Astrocyte (in vitro differentiated cells and primary cell): Measurements from ENCODE around the gene MEGF6. TPM values are rescaled to one million over a fixed set of nuclear protein-coding genes. Genes with fewer than 3 reads are reported as not detected.

Experiments
- DNase-seq: peaks from one replicate; pipeline ENCODE4 v3.0.0-alpha.2; 2010; ENCODE audit warnings: low read depth
- FAIRE-seq: peaks from 2 replicates; lab custom pipeline; 2011; peaks lifted over from hg19 to GRCh38; lab: Jason Lieb, UNC
- H2AFZ ChIP-seq: 2 replicates; pipeline ENCODE4 v1.6.0; 2012; ENCODE audit warnings: low read depth, low read length, inconsistent platforms
- H3K27ac ChIP-seq: 2 replicates; pipeline ENCODE4 v1.5.1; 2011; ENCODE audit warnings: low read depth, low read length, inconsistent platforms
- H3K27me3 ChIP-seq: 2 replicates; pipeline ENCODE4 v1.6.0; 2011; ENCODE audit warnings: low read length, inconsistent platforms; ENCODE audit not compliant: insufficient read depth
- H3K36me3 ChIP-seq: 2 replicates; pipeline ENCODE4 v1.5.1; 2011; ENCODE audit warnings: low read length, inconsistent platforms; ENCODE audit not compliant: insufficient read depth
- H3K4me1 ChIP-seq: 2 replicates; pipeline ENCODE4 v1.5.1; 2011; ENCODE audit warnings: low read length, inconsistent platforms; ENCODE audit not compliant: insufficient read depth
- H3K4me2 ChIP-seq: 2 replicates; pipeline ENCODE4 v1.6.0; 2012; ENCODE audit warnings: low read length, inconsistent platforms
- H3K4me3 ChIP-seq: 2 replicates; pipeline ENCODE4 v1.5.1; 2011; ENCODE audit warnings: low read depth, mild to moderate bottlenecking, low read length, inconsistent platforms; ENCODE audit not compliant: insufficient read depth
- H3K79me2 ChIP-seq: 2 replicates; pipeline ENCODE4 v1.6.0; 2012; ENCODE audit warnings: mild to moderate bottlenecking, low read length, inconsistent platforms; ENCODE audit not compliant: insufficient read depth
- H3K9ac ChIP-seq: 2 replicates; pipeline ENCODE4 v1.6.0; 2012; ENCODE audit warnings: mild to moderate bottlenecking, low read length, inconsistent platforms
- H3K9me3 ChIP-seq: 2 replicates; pipeline ENCODE4 v1.5.1; 2012; ENCODE audit warnings: low read depth, mild to moderate bottlenecking, low read length, inconsistent platforms; ENCODE audit not compliant: insufficient read depth
- H4K20me1 ChIP-seq: 2 replicates; pipeline ENCODE4 v1.6.0; 2012; ENCODE audit warnings: low read length, inconsistent platforms; ENCODE audit not compliant: insufficient read depth
- H3K27ac Mint-ChIP-seq: one replicate; pipeline ENCODE4 v1.8.0; 2021; ENCODE audit warnings: mild to moderate bottlenecking, mixed read lengths; ENCODE audit not compliant: unreplicated experiment
- H3K27me3 Mint-ChIP-seq: one replicate; pipeline ENCODE4 v1.8.0; 2021; ENCODE audit warnings: low read depth, mixed read lengths; ENCODE audit not compliant: unreplicated experiment
- H3K36me3 Mint-ChIP-seq: one replicate; pipeline ENCODE4 v1.8.0; 2021; ENCODE audit warnings: low read depth, mixed read lengths; ENCODE audit not compliant: unreplicated experiment
- H3K4me1 Mint-ChIP-seq: one replicate; pipeline ENCODE4 v1.8.0; 2021; ENCODE audit warnings: low read depth, mixed read lengths; ENCODE audit not compliant: unreplicated experiment
- H3K4me3 Mint-ChIP-seq: one replicate; pipeline ENCODE4 v1.8.0; 2021; ENCODE audit warnings: mild to moderate bottlenecking, moderate library complexity, mixed read lengths; ENCODE audit not compliant: unreplicated experiment
- H3K9me3 Mint-ChIP-seq: one replicate; pipeline ENCODE4 v1.8.0; 2021; ENCODE audit warnings: mild to moderate bottlenecking, mixed read lengths; ENCODE audit not compliant: unreplicated experiment
- CTCF ChIP-seq: IDR thresholded peaks from 2 replicates; pipeline ENCODE4 v1.5.1; 2011; ENCODE audit warnings: low read depth, mild to moderate bottlenecking, inconsistent platforms, low read length, moderate library complexity; ENCODE audit not compliant: insufficient read depth
- EZH2 ChIP-seq: IDR thresholded peaks from 2 replicates; pipeline ENCODE4 v1.6.1; 2012; ENCODE audit warnings: mild to moderate bottlenecking, low read length, inconsistent platforms; ENCODE audit not compliant: insufficient read depth
- total RNA-seq: library from RNA; stranded (reverse); gene quantifications from 2 replicates; pipeline ENCODE4 v1.2.1, GENCODE V29; 2021

MEGF6 gene
- total RNA-seq, 1 donor from 2014 or later = 14.8 TPM

- H3K9me3 Mint-ChIP-seq = no peaks in the 10 kb centered on the region
- H3K79me2 ChIP-seq = no peaks in the 10 kb centered on the region
- peaks cover 8% of the 10 kb centered on the region for H3K4me1 Mint-ChIP-seq
- peaks cover 10% of the 10 kb centered on the region for H3K4me1 ChIP-seq
- H3K27me3 ChIP-seq = no peaks in the 10 kb centered on the region
- H3K9ac ChIP-seq = no peak overlapping the region
- FAIRE-seq (no peak), DNase-seq (no peak)
- no peaks in the 10 kb centered on the region for H4K20me1 ChIP-seq
- H2AFZ ChIP-seq = no peak overlapping the region
- H3K4me3 Mint-ChIP-seq = no peak overlapping the region
- no peaks in the 10 kb centered on the region for H3K36me3 ChIP-seq
- H3K27ac Mint-ChIP-seq = no peak overlapping the region
- H3K27ac ChIP-seq = no peak overlapping the region
- no peak overlapping the region for H3K4me3 ChIP-seq
- TF ChIP-seq EZH2 = no peak
- no peak for TF ChIP-seq CTCF
- peaks cover 8% of the 10 kb centered on the region for H3K27me3 Mint-ChIP-seq
- H3K9me3 ChIP-seq = no peaks in the 10 kb centered on the region
- H3K36me3 Mint-ChIP-seq = no peaks in the 10 kb centered on the region
- no peak overlapping the region for H3K4me2 ChIP-seq
Measured at GRCh38 chr1:3466366-3467075, 144.8 kb downstream of the MEGF6 start.

GRCh38 chr1:3465935-3466321, 145.4 kb downstream of the MEGF6 start:
- H3K27ac ChIP-seq = no peak overlapping the region
- H3K4me3 Mint-ChIP-seq = no peak overlapping the region
- DNase-seq = no peak
- H3K9ac ChIP-seq = no peak overlapping the region
- H4K20me1 ChIP-seq = no peaks in the 10 kb centered on the region
- H3K27me3 Mint-ChIP-seq = peaks cover 8% of the 10 kb centered on the region
- no peaks in the 10 kb centered on the region for H3K9me3 Mint-ChIP-seq
- H3K4me3 ChIP-seq = no peak overlapping the region
- no peak for FAIRE-seq
- no peaks in the 10 kb centered on the region for H3K36me3 ChIP-seq
- no peaks in the 10 kb centered on the region for H3K9me3 ChIP-seq
- no peaks in the 10 kb centered on the region for H3K27me3 ChIP-seq
- peaks cover 8% of the 10 kb centered on the region for H3K4me1 ChIP-seq
- H2AFZ ChIP-seq = no peak overlapping the region
- no peak for TF ChIP-seq CTCF
- no peak for TF ChIP-seq EZH2
- no peak overlapping the region for H3K4me2 ChIP-seq
- H3K36me3 Mint-ChIP-seq = no peaks in the 10 kb centered on the region
- H3K27ac Mint-ChIP-seq = no peak overlapping the region
- H3K4me1 Mint-ChIP-seq = peaks cover 9% of the 10 kb centered on the region
- H3K79me2 ChIP-seq = no peaks in the 10 kb centered on the region
